ENCODE measurements around the gene REEP3.

Gene REEP3

DNA sequence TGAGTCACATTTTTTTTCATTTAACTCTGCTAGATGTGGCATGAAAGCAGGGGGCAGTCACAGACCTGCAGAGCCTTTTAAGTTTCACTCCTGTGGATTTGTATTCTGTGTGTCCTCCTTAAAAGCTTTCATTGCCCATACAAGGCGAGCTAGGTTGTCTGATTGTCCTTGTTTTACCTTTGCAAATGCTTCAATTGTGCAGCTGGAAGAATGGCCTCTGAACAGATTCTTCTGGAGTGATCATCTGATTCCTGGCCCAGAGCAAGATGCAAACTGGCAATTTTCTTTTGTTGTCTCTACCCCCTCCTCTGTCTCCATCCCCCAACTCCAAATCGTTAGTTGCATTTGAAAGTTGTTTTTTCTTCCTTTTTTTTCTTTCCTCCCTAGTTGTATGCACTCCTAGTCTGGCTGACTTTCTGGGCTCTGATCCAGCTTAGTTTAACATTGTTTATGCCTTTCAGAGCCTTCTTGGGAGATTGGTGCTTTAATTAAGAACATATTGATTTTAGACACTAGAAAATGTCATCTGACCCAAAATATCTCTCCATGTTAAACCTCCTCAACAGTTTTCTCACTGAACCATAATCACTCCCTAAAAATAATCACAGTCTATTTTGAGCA is 150.2 kb downstream of the REEP3 start:
- no peak for DNase-seq

DNA sequence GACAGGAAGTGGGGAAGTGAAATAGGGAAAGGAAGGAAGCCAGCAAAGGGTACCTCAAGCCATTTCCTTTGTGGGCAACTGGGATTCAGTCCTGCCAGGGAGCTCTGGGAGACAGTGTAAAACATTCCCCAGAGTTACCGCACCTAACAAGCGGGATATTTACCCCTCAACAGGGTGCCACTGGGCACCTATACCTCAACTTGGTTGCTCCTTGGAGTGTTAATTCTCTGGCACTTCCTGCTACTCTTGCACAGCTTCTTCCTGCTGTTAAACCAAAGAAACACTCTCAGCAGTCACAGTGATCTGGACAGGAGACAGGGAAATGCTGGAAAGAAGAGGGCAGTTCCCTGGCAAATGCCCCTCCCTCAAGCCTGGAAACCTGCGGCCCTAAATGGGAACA is 151.3 kb downstream of the REEP3 start:
- DNase-seq: no peak

DNA sequence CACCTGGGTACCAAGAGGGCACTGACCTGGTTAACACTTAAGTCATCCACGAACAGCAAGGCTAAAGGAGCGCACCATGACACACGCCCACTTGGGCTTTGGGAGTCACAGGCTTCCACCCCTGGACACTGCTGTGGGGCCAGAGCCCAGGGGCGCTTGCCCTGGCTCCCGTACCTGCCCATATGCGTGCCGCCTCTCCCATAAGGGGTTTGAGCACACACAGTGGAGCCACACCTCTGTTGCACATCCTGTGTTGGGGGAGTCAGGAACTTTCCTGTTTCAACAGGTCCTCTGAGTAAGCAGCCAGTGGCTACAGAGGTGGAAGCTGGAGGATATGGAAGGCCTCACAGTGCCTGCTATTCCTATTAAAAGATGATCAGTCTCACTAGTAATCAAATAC is 152.0 kb downstream of the REEP3 start:
- no peak for DNase-seq

DNA sequence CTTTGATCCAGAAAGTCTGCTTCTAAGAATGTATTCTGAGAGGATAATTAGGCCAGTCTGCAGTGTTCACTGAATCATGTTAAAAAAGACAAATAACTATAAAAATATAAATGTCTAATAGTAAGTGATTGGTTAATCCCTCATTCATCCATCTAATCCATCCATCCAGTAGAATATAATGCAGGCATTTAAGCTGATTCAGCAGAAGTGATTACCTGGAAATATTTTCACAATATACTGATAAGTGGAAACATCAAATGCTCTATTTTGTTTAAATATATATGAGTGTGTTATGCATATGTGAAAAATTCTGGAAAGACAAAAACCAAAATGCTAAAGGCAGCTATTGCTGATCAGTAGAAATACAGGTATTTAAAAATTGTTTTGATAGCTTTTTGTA is 152.6 kb downstream of the REEP3 start:
- DNase-seq: no peak

Measured in activated naive CD4-positive, alpha-beta T cell treated with anti-CD3 and anti-CD28 coated beads, Interleukin-2, amount 50 U/mL, for 16 hours (primary cell).